ENCODE results near the gene TRIM46. TPM values are rescaled to one million over a fixed set of nuclear protein-coding genes. Genes with fewer than 3 reads are reported as not detected.

The TRIM46 gene
- total and polyA plus RNA-seq, 2 of the 13 experiments (the other 11 are each of a cell fraction or from before 2014, with no cell fraction given): 0.04 to 0.09 TPM

GRCh38 chr1:155227261-155228095, 53.8 kb downstream of the TRIM46 start (continued):
- TF ChIP-seq FOSL2 (CRISPR knock-in tag; IDR thresholded peaks at IDR 0.05) (0 out of 2 replicates have a peak, but pooled peaks have one; percentile 6), ZNF264 (CRISPR knock-in tag; IDR thresholded peaks at IDR 0.05) (no peak), ZNF709 (CRISPR knock-in tag; IDR thresholded peaks at IDR 0.05) (0 out of 2 replicates have a peak, but pooled peaks have one; percentile 65), ZBTB8A (CRISPR knock-in tag; IDR thresholded peaks at IDR 0.05; ENCODE audit: borderline replicate concordance, low read depth) (no peak), ZSCAN9 (CRISPR knock-in tag; IDR thresholded peaks at IDR 0.05; ENCODE audit: borderline replicate concordance) (0 out of 2 replicates have a peak, but pooled peaks have one; percentile 18), PHF20 (CRISPR knock-in tag; IDR thresholded peaks at IDR 0.05) (peak; percentile 51), TAF1 (CRISPR knock-in tag; IDR thresholded peaks at IDR 0.05) (peak; percentile 68; the same call in 1 of the 2 replicates), ZNF740 (CRISPR knock-in tag; IDR thresholded peaks at IDR 0.05) (peak; percentile 99), ZNF704 (CRISPR knock-in tag; IDR thresholded peaks at IDR 0.05; ENCODE audit: borderline replicate concordance) (peak; percentile 37; the same call in 1 of the 2 replicates), PHF8 (CRISPR knock-in tag; IDR thresholded peaks at IDR 0.05) (peak; percentile 70), ETV5 (CRISPR knock-in tag; IDR thresholded peaks at IDR 0.05; ENCODE audit: borderline replicate concordance) (peak; percentile 45), HMGXB4 (CRISPR knock-in tag; IDR thresholded peaks at IDR 0.05; ENCODE audit: borderline replicate concordance in 1 of 2, low read depth in 1 of 2) (peak; percentile 23 to 36; a peak in 1 of 4 replicates), ZNF597 (CRISPR knock-in tag; IDR thresholded peaks at IDR 0.05) (no peak), HCFC1 (IDR thresholded peaks at IDR 0.05; ENCODE audit: low read depth, low read length) (0 out of 2 replicates have a peak, but pooled peaks have one; percentile 30), THAP11 (CRISPR knock-in tag; IDR thresholded peaks at IDR 0.05) (peak; percentile 70), PITX1 (CRISPR knock-in tag; IDR thresholded peaks at IDR 0.05) (peak; percentile 56), DNMT1 (CRISPR knock-in tag; IDR thresholded peaks at IDR 0.05) (0 out of 2 replicates have a peak, but pooled peaks have one; percentile 18), ZNF281 (CRISPR knock-in tag; IDR thresholded peaks at IDR 0.05; ENCODE audit: borderline replicate concordance) (peak; percentile 19; the same call in 1 of the 2 replicates), MIXL1 (CRISPR knock-in tag; IDR thresholded peaks at IDR 0.05) (0 out of 2 replicates have a peak, but pooled peaks have one; percentile 11), ATF4 (CRISPR knock-in tag; IDR thresholded peaks at IDR 0.05) (0 out of 4 replicates have a peak, but pooled peaks of 1 of the 2 experiments have one; percentile 27)
